H1 (cell line): ENCODE results near the gene B4GALT5. TPM values are rescaled to one million over a fixed set of nuclear protein-coding genes. Genes with fewer than 3 reads are reported as not detected.

Source experiments
- BCL11A ChIP-seq, 2 experiments: IDR thresholded peaks; one replicate each; pipeline ENCODE4 v1.6.1; 2011; ENCODE audit warnings: low read depth in 2 of 2, low read length in 2 of 2, mild to moderate bottlenecking in 2 of 2
- BRCA1 ChIP-seq: IDR thresholded peaks from 2 replicates; pipeline ENCODE4 v1.6.1; 2012; ENCODE audit warnings: low read depth, low read length, improper control_type of control experiment
- CEBPB ChIP-seq: IDR thresholded peaks from 2 replicates; pipeline ENCODE4 v1.6.1; 2012; ENCODE audit warnings: low read depth, low read length
- CHD1 ChIP-seq: IDR thresholded peaks from 2 replicates; pipeline ENCODE4 v1.6.1; 2012; ENCODE audit warnings: low read depth, low read length, improper control_type of control experiment
- CREB1 ChIP-seq: IDR thresholded peaks from 2 replicates; pipeline ENCODE4 v1.6.1; 2012; ENCODE audit warnings: inconsistent platforms
- EGR1 ChIP-seq: IDR thresholded peaks from 2 replicates; pipeline ENCODE4 v1.6.1; 2011; ENCODE audit warnings: low read depth, low read length, borderline replicate concordance
- EP300 ChIP-seq, 2 experiments: IDR thresholded peaks; 1 replicate in 1 of 2; 2 replicates in 1 of 2; pipeline ENCODE4 v1.6.1; 2011 to 2012; ENCODE audit warnings: low read depth in 2 of 2, low read length in 2 of 2, mild to moderate bottlenecking in 2 of 2, borderline replicate concordance in 1 of 2, inconsistent platforms in 1 of 2, moderate library complexity in 1 of 2
- HDAC6 ChIP-seq: IDR thresholded peaks from one replicate; pipeline ENCODE4 v1.7.1; 2012; ENCODE audit warnings: low read depth, mild to moderate bottlenecking, inconsistent platforms, low read length, moderate library complexity
- KDM5A ChIP-seq: fragments of 200-600 bp; IDR thresholded peaks from 2 replicates; pipeline ENCODE4 v1.7.1; 2012; ENCODE audit warnings: mild to moderate bottlenecking, low read length, inconsistent platforms, mixed read lengths
- MAX ChIP-seq: IDR thresholded peaks from 2 replicates; pipeline ENCODE4 v1.6.1; 2012; ENCODE audit warnings: inconsistent platforms
- NRF1 ChIP-seq: IDR thresholded peaks from 2 replicates; pipeline ENCODE4 v1.6.1; 2011; ENCODE audit warnings: mild to moderate bottlenecking, low read depth, low read length, improper control_type of control experiment
- RAD21 ChIP-seq, 2 experiments: IDR thresholded peaks in 1 of 2; conservative IDR thresholded peaks in 1 of 2; 2 replicates each; pipeline ENCODE4 v1.6.1; 2011; ENCODE audit warnings: low read depth in 2 of 2, low read length in 2 of 2, improper control_type of control experiment in 1 of 2, inconsistent platforms in 1 of 2, mild to moderate bottlenecking in 1 of 2, moderate library complexity in 1 of 2
- SP1 ChIP-seq: IDR thresholded peaks from 2 replicates; pipeline ENCODE4 v1.6.1; 2011; ENCODE audit warnings: low read depth, low read length
- ZNF274 ChIP-seq: IDR thresholded peaks from 2 replicates; pipeline ENCODE4 v1.7.0; 2012; ENCODE audit warnings: low read length, borderline replicate concordance; ENCODE audit errors: extremely low read depth
- polyA plus RNA-seq, 7 experiments: library from polyadenylated mRNA; depleted of rRNA in 3 of 7; stranded (reverse) in 5 of 7; unstranded in 2 of 7; fragments of >200 nt in 5 of 7; fragments of 200-250 nt in 2 of 7; gene quantifications; 1 replicate in 5 of 7; 2 replicates in 1 of 7; 4 replicates in 1 of 7; pipeline versions ENCODE4 v1.2.1 to v1.2.3, GENCODE V29; 2011 to 2013; ENCODE audit warnings: missing spikeins in 2 of 7, mixed read lengths in 2 of 7
- total RNA-seq: library from RNA; stranded (reverse); fragmentation: NEBNext Ultra II Directional; extraction: Animal tissue kit (Norgen Biotek cat#: 25700); gene quantifications from 2 replicates; pipeline ENCODE4 v1.2.1, GENCODE V29; 2021
- TF ChIP-seq, protein P1 (sequence below), 3 experiments: IDR thresholded peaks; 1 replicate in 2 of 3; 2 replicates in 1 of 3; pipeline versions ENCODE4 v1.5.1 to v1.6.1; 2011; ENCODE audit warnings: low read length in 3 of 3, mild to moderate bottlenecking in 3 of 3, inconsistent platforms in 2 of 3, low read depth in 1 of 3, moderate library complexity in 1 of 3; ENCODE audit not compliant: insufficient read depth in 1 of 3; ENCODE audit errors: control extremely low read depth in 1 of 3

Gene B4GALT5
- total and polyA plus RNA-seq, 2 of the 8 experiments (the other 6 are each of a cell fraction or from before 2014, with no cell fraction given): 46.5 to 75.4 TPM

DNA sequence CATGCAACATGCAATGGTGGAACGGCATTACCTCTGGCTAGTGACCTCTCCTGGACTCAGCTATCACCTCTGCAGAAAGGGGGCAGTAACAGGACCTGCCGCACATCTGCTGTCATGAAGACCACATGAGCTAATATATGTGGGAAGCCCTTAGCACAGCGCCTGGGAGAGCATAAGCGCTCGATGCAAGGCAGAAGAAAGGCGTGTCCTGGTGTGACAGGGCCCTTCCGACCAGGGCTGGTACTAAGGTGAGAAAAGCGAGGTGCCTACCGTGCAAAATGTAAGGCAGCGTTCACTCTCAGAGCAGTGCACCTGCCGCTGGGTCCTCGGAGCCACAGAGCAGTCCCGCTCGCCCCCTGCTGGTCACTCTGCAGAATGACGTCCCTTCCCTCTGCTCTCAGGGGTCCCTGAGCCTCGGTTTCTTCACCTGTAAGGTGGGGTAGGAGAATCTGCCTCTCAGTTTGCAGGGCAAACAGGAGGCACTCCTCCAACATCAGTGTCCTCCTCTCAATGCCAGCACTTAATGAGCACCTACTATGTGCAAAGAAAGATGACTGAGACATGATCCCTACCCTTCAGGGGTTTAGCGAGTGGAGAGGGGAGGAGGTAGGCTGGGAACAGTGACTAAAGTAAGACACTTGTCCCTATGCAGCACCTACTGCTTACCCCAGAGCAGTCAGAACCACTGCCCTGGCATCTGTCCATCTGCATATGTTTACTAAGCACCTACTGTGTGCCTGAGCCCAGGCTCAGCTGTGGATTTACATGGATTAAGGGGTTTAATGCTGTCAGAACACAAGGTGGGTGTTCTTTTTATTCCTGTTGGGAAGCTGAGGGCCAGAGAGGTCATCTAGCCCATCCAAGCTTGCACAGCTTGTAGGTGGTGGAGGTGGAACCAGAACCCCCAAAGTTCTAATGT lies 104.7 kb downstream of the B4GALT5 start (continued):
- TF ChIP-seq HDAC6 (no peak), NRF1 (no peak), KDM5A (no peak), ZNF274 (no peak), CREB1 (peak; percentile 79), CHD1 (no peak), BRCA1 (no peak), EGR1 (no peak), EP300 (IDR thresholded peaks at IDR 0.05; ENCODE audit: borderline replicate concordance in 1 of 2, low read depth in 2 of 2, low read length in 2 of 2) (no peak), RAD21 (IDR thresholded peaks at IDR 0.05 in 1 of 2, conservative IDR thresholded peaks at IDR 0.05 in 1 of 2; ENCODE audit: low read depth in 2 of 2, low read length in 2 of 2) (peak; percentile 90 to 91), CEBPB (no peak), SP1 (no peak), MAX (peak; percentile 56; the same call in 1 of the 2 replicates), BCL11A (IDR thresholded peaks at IDR 0.05; ENCODE audit: low read depth in 2 of 2, low read length in 2 of 2) (no peak)
- TF ChIP-seq, protein P1, sequence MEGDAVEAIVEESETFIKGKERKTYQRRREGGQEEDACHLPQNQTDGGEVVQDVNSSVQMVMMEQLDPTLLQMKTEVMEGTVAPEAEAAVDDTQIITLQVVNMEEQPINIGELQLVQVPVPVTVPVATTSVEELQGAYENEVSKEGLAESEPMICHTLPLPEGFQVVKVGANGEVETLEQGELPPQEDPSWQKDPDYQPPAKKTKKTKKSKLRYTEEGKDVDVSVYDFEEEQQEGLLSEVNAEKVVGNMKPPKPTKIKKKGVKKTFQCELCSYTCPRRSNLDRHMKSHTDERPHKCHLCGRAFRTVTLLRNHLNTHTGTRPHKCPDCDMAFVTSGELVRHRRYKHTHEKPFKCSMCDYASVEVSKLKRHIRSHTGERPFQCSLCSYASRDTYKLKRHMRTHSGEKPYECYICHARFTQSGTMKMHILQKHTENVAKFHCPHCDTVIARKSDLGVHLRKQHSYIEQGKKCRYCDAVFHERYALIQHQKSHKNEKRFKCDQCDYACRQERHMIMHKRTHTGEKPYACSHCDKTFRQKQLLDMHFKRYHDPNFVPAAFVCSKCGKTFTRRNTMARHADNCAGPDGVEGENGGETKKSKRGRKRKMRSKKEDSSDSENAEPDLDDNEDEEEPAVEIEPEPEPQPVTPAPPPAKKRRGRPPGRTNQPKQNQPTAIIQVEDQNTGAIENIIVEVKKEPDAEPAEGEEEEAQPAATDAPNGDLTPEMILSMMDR (IDR thresholded peaks at IDR 0.05; ENCODE audit: control extremely low read depth in 1 of 3, insufficient read depth in 1 of 3, low read depth in 1 of 3, low read length in 3 of 3): peak; percentile 88 to 96 (median 96)
